ENCODE data around the gene KCNQ2.

- TF ChIP-seq TCF4 (CRISPR knock-in tag; IDR thresholded peaks at IDR 0.05; ENCODE audit: borderline replicate concordance) (no peak), TOX (CRISPR knock-in tag; IDR thresholded peaks at IDR 0.05; ENCODE audit: borderline replicate concordance) (no peak), PATZ1 (CRISPR knock-in tag; IDR thresholded peaks at IDR 0.05; ENCODE audit: borderline replicate concordance) (no peak), CSRNP3 (CRISPR knock-in tag; IDR thresholded peaks at IDR 0.05) (no peak), TSHZ2 (CRISPR knock-in tag; IDR thresholded peaks at IDR 0.05) (no peak), ARNTL (CRISPR knock-in tag; IDR thresholded peaks at IDR 0.05; ENCODE audit: borderline replicate concordance, low read depth) (no peak), ZC3H10 (CRISPR knock-in tag; IDR thresholded peaks at IDR 0.05) (no peak), ZNF8 (CRISPR knock-in tag; IDR thresholded peaks at IDR 0.05) (no peak), ZFP30 (CRISPR knock-in tag; IDR thresholded peaks at IDR 0.05) (no peak), RARB (CRISPR knock-in tag; IDR thresholded peaks at IDR 0.05) (no peak), ZNF565 (CRISPR knock-in tag; conservative IDR thresholded peaks at IDR 0.05; ENCODE audit: low read depth) (no peak), ZNF70 (CRISPR knock-in tag; IDR thresholded peaks at IDR 0.05) (no peak), ISL1 (CRISPR knock-in tag; IDR thresholded peaks at IDR 0.05) (no peak), CREB5 (CRISPR knock-in tag; IDR thresholded peaks at IDR 0.05; ENCODE audit: low read depth) (no peak)
Measured at GRCh38 chr20:63500902-63501817, 28.7 kb upstream of the KCNQ2 start.

All from SK-N-SH treated with all-trans-retinoic acid at 6 μM for 48 hours (cell line).